H1 (cell line): Measurements from ENCODE around the gene EXOC2.

Experiments
- CTCF ChIP-seq, 3 experiments: IDR thresholded peaks; 1 replicate in 2 of 3; 2 replicates in 1 of 3; pipeline versions ENCODE4 v1.5.1 to v1.6.1; 2011; ENCODE audit warnings: low read length in 3 of 3, mild to moderate bottlenecking in 3 of 3, inconsistent platforms in 2 of 3, low read depth in 1 of 3, moderate library complexity in 1 of 3; ENCODE audit not compliant: insufficient read depth in 1 of 3; ENCODE audit errors: control extremely low read depth in 1 of 3
- ZNF274 ChIP-seq: IDR thresholded peaks from 2 replicates; pipeline ENCODE4 v1.7.0; 2012; ENCODE audit warnings: low read length, borderline replicate concordance; ENCODE audit errors: extremely low read depth
- TF ChIP-seq, protein P1 (sequence below): IDR thresholded peaks from 2 replicates; pipeline ENCODE4 v1.6.1; 2011; ENCODE audit warnings: low read depth, mild to moderate bottlenecking, low read length; ENCODE audit not compliant: insufficient read depth

DNA sequence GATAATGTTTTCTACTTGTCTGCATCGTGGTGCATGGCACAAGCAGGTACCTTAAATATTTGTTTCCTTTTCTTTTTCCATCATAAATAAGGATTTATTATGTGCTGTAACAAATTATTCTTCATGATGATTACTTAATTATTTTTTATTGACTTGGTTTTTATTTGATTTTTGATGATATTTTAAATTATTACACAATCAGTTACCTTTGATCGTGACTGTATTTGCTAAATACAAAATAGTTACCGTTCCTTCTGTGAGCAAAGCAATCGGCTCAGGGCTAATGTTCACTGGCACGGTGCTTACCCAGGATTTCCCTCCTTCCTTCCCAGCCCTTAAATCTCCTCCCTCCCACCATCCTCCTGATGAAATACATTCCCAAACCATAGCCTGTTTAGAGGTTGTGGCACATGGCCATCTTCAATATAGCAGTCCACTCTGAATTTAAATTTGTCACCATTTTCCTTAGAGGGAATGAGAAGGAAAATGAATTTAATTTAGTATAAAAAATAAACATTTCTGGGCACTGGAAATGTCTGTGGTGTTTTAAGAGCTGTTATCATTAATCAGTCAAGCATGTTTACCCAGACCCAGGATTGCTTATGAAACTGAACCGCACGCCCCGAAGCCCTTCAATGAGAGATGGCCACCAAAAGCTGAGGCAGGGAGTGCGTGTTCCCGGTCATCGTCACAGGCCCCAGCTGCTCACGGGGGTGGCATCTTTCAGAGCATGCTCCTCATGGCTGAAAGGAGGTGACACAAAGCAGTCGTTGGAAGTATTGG is 23.0 kb upstream of the EXOC2 start:
- TF ChIP-seq, protein P1, sequence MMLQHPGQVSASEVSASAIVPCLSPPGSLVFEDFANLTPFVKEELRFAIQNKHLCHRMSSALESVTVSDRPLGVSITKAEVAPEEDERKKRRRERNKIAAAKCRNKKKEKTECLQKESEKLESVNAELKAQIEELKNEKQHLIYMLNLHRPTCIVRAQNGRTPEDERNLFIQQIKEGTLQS: no peak
- TF ChIP-seq CTCF (IDR thresholded peaks at IDR 0.05; ENCODE audit: control extremely low read depth in 1 of 3, insufficient read depth in 1 of 3, low read depth in 1 of 3, low read length in 3 of 3): no peak
- TF ChIP-seq ZNF274: no peak
